GM12878 (cell line): ENCODE results near the gene CD200R1. TPM values are rescaled to one million over a fixed set of nuclear protein-coding genes. Genes with fewer than 3 reads are reported as not detected.

Experiments used
- CHD2 ChIP-seq: IDR thresholded peaks from 2 replicates; pipeline ENCODE4 v1.6.1; 2011; ENCODE audit warnings: low read depth, low read length, improper control_type of control experiment, borderline replicate concordance
- CREM ChIP-seq: IDR thresholded peaks from 2 replicates; pipeline ENCODE4 v1.6.1; 2014; ENCODE audit warnings: antibody characterized with exemption, low read depth
- ELK1 ChIP-seq: IDR thresholded peaks from 2 replicates; pipeline ENCODE4 v1.6.1; 2012; ENCODE audit warnings: low read depth, low read length, improper control_type of control experiment
- ETV6 ChIP-seq, 2 experiments: fragments of 450-650 bp in 1 of 2; IDR thresholded peaks in 1 of 2; conservative IDR thresholded peaks in 1 of 2; 2 replicates each; pipeline ENCODE4 v1.6.1; 2014; ENCODE audit warnings: antibody characterized with exemption in 1 of 2, borderline replicate concordance in 1 of 2, low read depth in 1 of 2, mild to moderate bottlenecking in 1 of 2, moderate library complexity in 1 of 2
- FOXK2 ChIP-seq: fragments of 450-650 bp; IDR thresholded peaks from 2 replicates; pipeline ENCODE4 v1.6.1; 2017; ENCODE audit warnings: mild to moderate bottlenecking, moderate library complexity
- FOXM1 ChIP-seq: IDR thresholded peaks from 2 replicates; pipeline ENCODE4 v1.6.1; 2012; ENCODE audit warnings: low read depth, mild to moderate bottlenecking, inconsistent platforms, low read length, moderate library complexity
- GATAD2B ChIP-seq: fragments of 450-650 bp; conservative IDR thresholded peaks from 2 replicates; pipeline ENCODE4 v1.6.1; 2017; ENCODE audit warnings: low read depth, mild to moderate bottlenecking, moderate library complexity
- HDAC2 ChIP-seq: fragments of 200-600 bp; sonication (generic); IDR thresholded peaks from 2 replicates; pipeline ENCODE4 v1.6.1; 2017
- JUNB ChIP-seq: IDR thresholded peaks from 2 replicates; pipeline ENCODE4 v1.6.1; 2016; ENCODE audit warnings: antibody characterized with exemption, mild to moderate bottlenecking
- JUND ChIP-seq: IDR thresholded peaks from 2 replicates; pipeline ENCODE4 v1.6.1; 2012; ENCODE audit warnings: low read depth, mild to moderate bottlenecking, low read length, improper control_type of control experiment, moderate library complexity
- MLLT1 ChIP-seq: fragments of 450-650 bp; IDR thresholded peaks from 2 replicates; pipeline ENCODE4 v1.6.1; 2016; ENCODE audit warnings: mild to moderate bottlenecking
- MYB ChIP-seq: fragments of 150-350 bp; IDR thresholded peaks from 2 replicates; pipeline ENCODE4 v1.6.1; 2014; ENCODE audit warnings: mild to moderate bottlenecking, low read depth, low read length, borderline replicate concordance
- NFIC ChIP-seq: IDR thresholded peaks from 2 replicates; pipeline ENCODE4 v1.6.1; 2012; ENCODE audit warnings: low read depth, mild to moderate bottlenecking, inconsistent platforms, low read length, moderate library complexity
- NFXL1 ChIP-seq: fragments of 450-650 bp; IDR thresholded peaks from 2 replicates; pipeline ENCODE4 v1.6.1; 2017; ENCODE audit warnings: antibody characterized with exemption, mild to moderate bottlenecking, borderline replicate concordance
- POLR2AphosphoS2 ChIP-seq: IDR thresholded peaks from 2 replicates; pipeline ENCODE4 v1.6.1; 2011; ENCODE audit warnings: low read depth, mild to moderate bottlenecking, low read length, improper control_type of control experiment, moderate library complexity
- RUNX3 ChIP-seq: IDR thresholded peaks from 2 replicates; pipeline ENCODE4 v1.6.1; 2012; ENCODE audit warnings: low read length, inconsistent platforms
- SKIL ChIP-seq: fragments of 450-650 bp; IDR thresholded peaks from 2 replicates; pipeline ENCODE4 v1.6.1; 2017; ENCODE audit warnings: mild to moderate bottlenecking, low read depth, inconsistent platforms; ENCODE audit not compliant: poor library complexity, severe bottlenecking
- SPI1 ChIP-seq: IDR thresholded peaks from 2 replicates; pipeline ENCODE4 v1.6.1; 2011; ENCODE audit warnings: low read depth, mild to moderate bottlenecking, low read length, moderate library complexity, borderline replicate concordance; ENCODE audit not compliant: insufficient read depth
- SREBF2 ChIP-seq: IDR thresholded peaks from 2 replicates; pipeline ENCODE4 v1.6.1; 2012; ENCODE audit warnings: mild to moderate bottlenecking, low read length
- TCF3 ChIP-seq: IDR thresholded peaks from 2 replicates; pipeline ENCODE4 v1.6.1; 2012; ENCODE audit warnings: low read depth, mild to moderate bottlenecking, low read length, borderline replicate concordance; ENCODE audit not compliant: insufficient read depth
- ZBED1 ChIP-seq: IDR thresholded peaks from 2 replicates; pipeline ENCODE4 v1.6.1; 2016; ENCODE audit warnings: borderline replicate concordance
- ZNF24 ChIP-seq: fragments of 450-650 bp; IDR thresholded peaks from 2 replicates; pipeline ENCODE4 v1.6.1; 2017; ENCODE audit warnings: antibody characterized with exemption, mild to moderate bottlenecking
- ZNF687 ChIP-seq: fragments of 450-650 bp; IDR thresholded peaks from 2 replicates; pipeline ENCODE4 v1.6.1; 2017; ENCODE audit warnings: mild to moderate bottlenecking, moderate library complexity
- ZZZ3 ChIP-seq: IDR thresholded peaks from 2 replicates; pipeline ENCODE4 v1.6.1; 2011; ENCODE audit warnings: low read depth; ENCODE audit not compliant: control insufficient read depth, insufficient read length
- polyA plus RNA-seq, 11 experiments: library from polyadenylated mRNA; depleted of rRNA in 4 of 11; unstranded in 6 of 11; stranded (reverse) in 5 of 11; fragments of >200 nt; fragmentation: Nextera tagmentation in 4 of 11; fragmentation: Illumina TruSeq in 1 of 11; extraction: Ambion mirVana in 4 of 11; extraction: Trizol in 1 of 11; gene quantifications; 1 replicate in 1 of 11; 2 replicates in 10 of 11; pipeline versions ENCODE4 v1.2.1 to v1.2.3, GENCODE V29; 2011 to 2016; ENCODE audit warnings: inconsistent platforms in 2 of 11, missing spikeins in 2 of 11, low read depth in 1 of 11
- total RNA-seq, 4 experiments: library from RNA; depleted of rRNA in 3 of 4; stranded (reverse); fragments of >200 nt in 3 of 4; fragmentation: Illumina TruSeq in 1 of 4; extraction: Trizol in 1 of 4; gene quantifications; 2 replicates each; pipeline versions ENCODE4 v1.2.1 to v1.2.3, GENCODE V29; 2013 to 2021

The CD200R1 gene
- total and polyA plus RNA-seq, 10 of the 15 experiments (the other 5 are each of a cell fraction or from before 2014, with no cell fraction given), result 0.15 to 1.1 (median 0.88) TPM

- no peak for TF ChIP-seq MLLT1
- TF ChIP-seq RUNX3, result peak; percentile 76
- TF ChIP-seq ELK1, result no peak
- peak; percentile 64; the same call in 1 of the 2 replicates for TF ChIP-seq SPI1
- no peak for TF ChIP-seq POLR2AphosphoS2
- TF ChIP-seq GATAD2B, result no peak
- TF ChIP-seq NFIC, result peak; percentile 63
- no peak for TF ChIP-seq FOXM1
- TF ChIP-seq ZNF687, result no peak
- TF ChIP-seq SKIL, result no peak
- no peak for TF ChIP-seq ZNF24
- TF ChIP-seq SREBF2, result no peak
- TF ChIP-seq JUND, result no peak
- no peak for TF ChIP-seq HDAC2
- peak; percentile 9; the same call in 1 of the 2 replicates for TF ChIP-seq JUNB
- no peak for TF ChIP-seq ETV6 (conservative IDR thresholded peaks at IDR 0.05 in 1 of 2, IDR thresholded peaks at IDR 0.05 in 1 of 2; ENCODE audit: borderline replicate concordance in 1 of 2, low read depth in 1 of 2)
- 0 out of 2 replicates have a peak, but pooled peaks have one; percentile 34 for TF ChIP-seq CREM
- no peak for TF ChIP-seq NFXL1
- TF ChIP-seq ZZZ3, result no peak
- TF ChIP-seq ZBED1, result no peak
- no peak for TF ChIP-seq CHD2
- no peak for TF ChIP-seq TCF3
- TF ChIP-seq MYB, result no peak
- TF ChIP-seq FOXK2, result no peak
Observed at GRCh38 chr3:112966633-112967032, 8.3 kb downstream of the CD200R1 start (continued).
